ENCODE data around the gene NARF. TPM values are rescaled to one million over a fixed set of nuclear protein-coding genes. Genes with fewer than 3 reads are reported as not detected.

NARF gene
- total RNA-seq, 1 experiment from 2014 or later: 39.4 TPM

DNA sequence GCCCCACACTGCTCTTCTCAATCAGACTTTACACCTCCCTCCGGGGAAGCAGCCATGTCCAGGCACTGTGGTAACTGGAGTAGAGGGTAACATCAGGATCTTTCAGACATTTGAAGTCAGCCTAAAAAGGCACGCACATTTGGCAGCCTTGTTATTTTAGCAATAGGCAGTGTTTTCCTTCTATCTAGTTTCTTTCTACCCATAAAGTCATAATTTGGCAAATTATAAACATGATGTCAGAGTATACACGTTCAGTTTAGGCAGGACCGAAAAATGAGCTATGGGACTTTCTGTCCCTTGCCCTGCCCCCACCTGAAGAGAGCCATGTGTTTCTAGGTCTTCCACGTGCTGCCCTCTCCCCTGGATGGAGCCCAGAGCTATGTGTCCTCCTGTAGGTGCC lies 21.1 kb downstream of the NARF start:
- Mint-ChIP-seq H3K36me3 (ENCODE audit: insufficient read depth, unreplicated experiment) (peaks cover 9% of the 10 kb centered on the region), H3K9me3 (ENCODE audit: low read depth, unreplicated experiment) (no peaks in the 10 kb centered on the region), H3K4me1 (ENCODE audit: low read depth, unreplicated experiment) (no peaks in the 10 kb centered on the region), H3K27me3 (ENCODE audit: unreplicated experiment) (no peaks in the 10 kb centered on the region), H3K27ac (ENCODE audit: unreplicated experiment) (no peak overlapping the region), H3K4me3 (ENCODE audit: low read depth, unreplicated experiment) (no peak overlapping the region)
- intact Hi-C loops (cut with micrococcal nuclease; ENCODE audit: unreplicated experiment): no loop called here
- DNase-seq: no peak
- no peak for TF ChIP-seq CTCF (IDR thresholded peaks at IDR 0.05; ENCODE audit: unreplicated experiment)
- CTCF ChIA-PET: interaction anchor here (0.9 kb wide), 1 partner anchor 12 kb away, joined by 3 read pairs; no protein-coding TSS in a partner anchor
- BruUV-seq (replicated peaks): no TSS peak

DNA sequence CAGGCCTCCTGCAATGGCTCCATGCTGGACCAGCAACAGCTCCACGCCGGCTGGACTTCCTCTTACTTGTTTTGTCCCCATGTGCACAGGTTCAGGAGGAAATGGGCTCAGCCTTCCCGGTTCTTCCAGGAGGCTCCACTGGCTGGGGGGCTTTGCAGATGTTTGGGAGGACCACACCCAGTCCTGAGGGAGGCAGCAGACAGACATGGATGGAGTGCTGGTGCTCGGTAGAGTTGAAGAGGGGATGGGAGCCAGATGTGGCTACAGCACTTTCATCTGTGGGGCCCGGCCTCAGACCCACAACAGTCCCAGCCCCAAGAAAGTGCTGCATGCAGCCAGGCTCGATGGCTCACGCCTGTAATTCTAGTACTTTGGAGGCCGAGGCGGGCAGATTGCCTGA lies 21.8 kb downstream of the NARF start:
- TF ChIP-seq CTCF (IDR thresholded peaks at IDR 0.05; ENCODE audit: unreplicated experiment): no peak
- Mint-ChIP-seq H3K27me3 (ENCODE audit: unreplicated experiment) (no peaks in the 10 kb centered on the region), H3K4me1 (ENCODE audit: low read depth, unreplicated experiment) (no peaks in the 10 kb centered on the region), H3K27ac (ENCODE audit: unreplicated experiment) (no peak overlapping the region), H3K9me3 (ENCODE audit: low read depth, unreplicated experiment) (no peaks in the 10 kb centered on the region), H3K4me3 (ENCODE audit: low read depth, unreplicated experiment) (no peak overlapping the region), H3K36me3 (ENCODE audit: insufficient read depth, unreplicated experiment) (peaks cover 12% of the 10 kb centered on the region)
- CTCF ChIA-PET: interaction anchor here (0.6 to 0.9 kb wide), 3 partner anchors 13 to 88 kb away, joined by 3 to 7 read pairs (median 3); no protein-coding TSS in a partner anchor
- no peak for DNase-seq
- intact Hi-C loops (cut with micrococcal nuclease; ENCODE audit: unreplicated experiment): no loop called here
- no TSS peak for BruUV-seq (replicated peaks)

DNA sequence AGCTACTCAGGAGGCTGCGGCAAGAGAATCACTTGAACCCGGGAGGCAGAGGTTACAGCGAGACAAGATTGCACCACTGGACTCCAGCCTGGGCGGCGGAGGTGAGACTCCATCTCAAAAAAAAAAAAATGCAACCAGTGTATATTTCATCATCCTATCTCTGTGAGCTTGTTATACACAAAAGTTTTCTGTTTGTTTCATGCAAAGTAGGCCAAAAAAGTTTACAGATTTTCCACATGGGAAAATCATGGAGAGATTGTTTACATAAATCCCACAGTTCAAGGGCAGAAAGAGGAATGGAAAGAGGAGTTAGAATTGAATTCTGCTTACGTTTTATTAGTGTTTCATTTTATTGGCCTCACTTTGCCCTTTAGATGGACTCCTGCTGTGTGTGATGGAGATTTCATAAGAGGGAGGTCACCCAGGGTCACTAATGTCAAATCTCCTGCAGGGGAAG lies 24.7 kb downstream of the NARF start:
- CTCF ChIA-PET: no interaction called here
- no TSS peak for BruUV-seq (replicated peaks)
- intact Hi-C loops (cut with micrococcal nuclease; ENCODE audit: unreplicated experiment): no loop called here

GRCh38 chr17:82483836-82484235 lies 25.3 kb downstream of the NARF start:
- no peaks in the 10 kb centered on the region for H3K27me3 Mint-ChIP-seq (ENCODE audit: unreplicated experiment)
- no peak for TF ChIP-seq CTCF (IDR thresholded peaks at IDR 0.05; ENCODE audit: unreplicated experiment)
- peaks cover 31% of the 10 kb centered on the region for H3K36me3 Mint-ChIP-seq (ENCODE audit: insufficient read depth, unreplicated experiment)
- intact Hi-C loops (cut with micrococcal nuclease; ENCODE audit: unreplicated experiment): no loop called here
- CTCF ChIA-PET: no interaction called here
- H3K27ac Mint-ChIP-seq (ENCODE audit: unreplicated experiment): no peak overlapping the region
- BruUV-seq (replicated peaks): no TSS peak
- DNase-seq: no peak
- H3K4me1 Mint-ChIP-seq (ENCODE audit: low read depth, unreplicated experiment): no peaks in the 10 kb centered on the region
- H3K4me3 Mint-ChIP-seq (ENCODE audit: low read depth, unreplicated experiment): no peak overlapping the region
- H3K9me3 Mint-ChIP-seq (ENCODE audit: low read depth, unreplicated experiment): no peaks in the 10 kb centered on the region

More for the DNA sequence above, 24.7 kb downstream of the NARF start:
- no peak overlapping the region for H3K27ac Mint-ChIP-seq (ENCODE audit: unreplicated experiment)
- H3K4me3 Mint-ChIP-seq (ENCODE audit: low read depth, unreplicated experiment): no peak overlapping the region
- H3K27me3 Mint-ChIP-seq (ENCODE audit: unreplicated experiment): no peaks in the 10 kb centered on the region
- H3K36me3 Mint-ChIP-seq (ENCODE audit: insufficient read depth, unreplicated experiment): peaks cover 31% of the 10 kb centered on the region
- no peaks in the 10 kb centered on the region for H3K4me1 Mint-ChIP-seq (ENCODE audit: low read depth, unreplicated experiment)
- H3K9me3 Mint-ChIP-seq (ENCODE audit: low read depth, unreplicated experiment): no peaks in the 10 kb centered on the region
- DNase-seq: no peak
- no peak for TF ChIP-seq CTCF (IDR thresholded peaks at IDR 0.05; ENCODE audit: unreplicated experiment)
